GM19351 (cell line): ENCODE measurements around the gene RTN4RL1.

Experiments
- ATAC-seq: cut with Tn5 transposase; IDR thresholded peaks from one replicate; pipeline ENCODE4 v1.9.1; 2021; ENCODE audit warnings: mild to moderate bottlenecking, moderate library complexity; ENCODE audit not compliant: unreplicated experiment

RTN4RL1 gene

GRCh38 chr17:1931844-1932579 is 93.1 kb downstream of the RTN4RL1 start:
- no peak for ATAC-seq

- no peak for ATAC-seq
These were observed 94.8 kb downstream of the RTN4RL1 start for GRCh38 chr17:1930337-1930645.

- no peak for ATAC-seq
These were observed 96.2 kb downstream of the RTN4RL1 start for GRCh38 chr17:1928976-1929375.

- ATAC-seq = no peak
These were observed 104.2 kb downstream of the RTN4RL1 start for GRCh38 chr17:1920948-1921351.

- no peak for ATAC-seq
These were observed 105.9 kb downstream of the RTN4RL1 start for GRCh38 chr17:1919201-1919600.

GRCh38 chr17:1918346-1919162 is 106.6 kb downstream of the RTN4RL1 start:
- no peak for ATAC-seq

- ATAC-seq = no peak
These were observed 108.0 kb downstream of the RTN4RL1 start for GRCh38 chr17:1916963-1917715.

- ATAC-seq = no peak
These were observed 108.8 kb downstream of the RTN4RL1 start for GRCh38 chr17:1916316-1916715.

- no peak for ATAC-seq
These were observed 109.2 kb downstream of the RTN4RL1 start for GRCh38 chr17:1915889-1916288.

- ATAC-seq = no peak
These were observed 110.5 kb downstream of the RTN4RL1 start for GRCh38 chr17:1914661-1915083.

GRCh38 chr17:1913702-1914101 is 111.4 kb downstream of the RTN4RL1 start:
- no peak for ATAC-seq

- no peak for ATAC-seq
These were observed 113.0 kb downstream of the RTN4RL1 start for GRCh38 chr17:1912146-1912545.

- ATAC-seq = no peak
These were observed 115.1 kb downstream of the RTN4RL1 start for GRCh38 chr17:1909985-1910384.

- ATAC-seq = no peak
These were observed 116.3 kb downstream of the RTN4RL1 start for GRCh38 chr17:1908699-1909309.

- no peak for ATAC-seq
These were observed 117.0 kb downstream of the RTN4RL1 start for GRCh38 chr17:1907909-1908698.

- no peak for ATAC-seq
These were observed 117.9 kb downstream of the RTN4RL1 start for GRCh38 chr17:1907216-1907631.

- no peak for ATAC-seq
These were observed 118.5 kb downstream of the RTN4RL1 start for GRCh38 chr17:1906662-1907101.

GRCh38 chr17:1905190-1905913 is 119.8 kb downstream of the RTN4RL1 start:
- ATAC-seq = no peak

GRCh38 chr17:1904273-1905182 is 120.6 kb downstream of the RTN4RL1 start:
- ATAC-seq = no peak
